Measurements from ENCODE around the gene CCT6A. TPM values are rescaled to one million over a fixed set of nuclear protein-coding genes. Genes with fewer than 3 reads are reported as not detected.

CCT6A gene
- 107 and 109 TPM in 2 replicates for total RNA-seq
- long read RNA-seq, transcript CCT6A-201 (14 exons, 2,719 nt) = major isoform, 1,496 of 1,622 reads
- long read RNA-seq, transcript CCT6A-202 (13 exons, 2,529 nt) = minor isoform, 20 of 1,622 reads
- long read RNA-seq, partial matches to known transcripts = 54 of 1,622 reads
- long read RNA-seq, other reads (novel, unspliced or antisense) = 52 of 1,622 reads

- peak; percentile 99 for DNase-seq (ENCODE audit: extremely low spot score, unreplicated experiment)
- H3K9me3 Mint-ChIP-seq (ENCODE audit: unreplicated experiment) = no peaks in the 10 kb centered on the region
- no peaks in the 10 kb centered on the region for H3K27me3 Mint-ChIP-seq (ENCODE audit: unreplicated experiment)
- H3K36me3 Mint-ChIP-seq (ENCODE audit: unreplicated experiment) = peaks cover 16% of the 10 kb centered on the region
- H3K4me1 Mint-ChIP-seq (ENCODE audit: unreplicated experiment) = peaks cover 40% of the 10 kb centered on the region
- TF ChIP-seq CTCF (IDR thresholded peaks at IDR 0.05) = no peak
- peak within 1 kb of the TSS; percentile 96 for H3K27ac Mint-ChIP-seq (ENCODE audit: unreplicated experiment)
- peak within 1 kb of the TSS; percentile 96 for H3K4me3 Mint-ChIP-seq (ENCODE audit: unreplicated experiment)
Observed at GRCh38 chr7:56051339-56052191, at the start of gene CCT6A, which contains the start of gene PSPH. Gene CCT6A, plus strand, starts transcription at chr7:56051765. Its CDS starts 84 bp downstream, at chr7:56051849. Gene PSPH, minus strand, starts transcription at chr7:56051444. Its CDS starts 30,232 bp downstream, at chr7:56021212.

- Mint-ChIP-seq H3K4me3 (ENCODE audit: unreplicated experiment) (no peak overlapping the region), H3K9me3 (ENCODE audit: unreplicated experiment) (no peaks in the 10 kb centered on the region), H3K4me1 (ENCODE audit: unreplicated experiment) (peaks cover 2% of the 10 kb centered on the region), H3K27me3 (ENCODE audit: unreplicated experiment) (no peaks in the 10 kb centered on the region), H3K36me3 (ENCODE audit: unreplicated experiment) (peaks cover 11% of the 10 kb centered on the region), H3K27ac (ENCODE audit: unreplicated experiment) (no peak overlapping the region)
- no peak for TF ChIP-seq CTCF (IDR thresholded peaks at IDR 0.05)
- DNase-seq (ENCODE audit: extremely low spot score, unreplicated experiment) = no peak
Observed at GRCh38 chr7:56003749-56004148, 47.8 kb upstream of the CCT6A start.

GRCh38 chr7:56007167-56007652 is 44.4 kb upstream of the CCT6A start:
- Mint-ChIP-seq H3K4me1 (ENCODE audit: unreplicated experiment) (no peaks in the 10 kb centered on the region), H3K9me3 (ENCODE audit: unreplicated experiment) (no peaks in the 10 kb centered on the region), H3K36me3 (ENCODE audit: unreplicated experiment) (peaks cover 13% of the 10 kb centered on the region), H3K27ac (ENCODE audit: unreplicated experiment) (no peak overlapping the region), H3K27me3 (ENCODE audit: unreplicated experiment) (no peaks in the 10 kb centered on the region), H3K4me3 (ENCODE audit: unreplicated experiment) (no peak overlapping the region)
- no peak for TF ChIP-seq CTCF (IDR thresholded peaks at IDR 0.05)
- no peak for DNase-seq (ENCODE audit: extremely low spot score, unreplicated experiment)

GRCh38 chr7:56007891-56008290 is 43.7 kb upstream of the CCT6A start:
- no peak overlapping the region for H3K4me3 Mint-ChIP-seq (ENCODE audit: unreplicated experiment)
- H3K4me1 Mint-ChIP-seq (ENCODE audit: unreplicated experiment) = no peaks in the 10 kb centered on the region
- H3K27ac Mint-ChIP-seq (ENCODE audit: unreplicated experiment) = no peak overlapping the region

More at GRCh38 chr7:56007891-56008290, 43.7 kb upstream of the CCT6A start:
- no peaks in the 10 kb centered on the region for H3K27me3 Mint-ChIP-seq (ENCODE audit: unreplicated experiment)
- peaks cover 14% of the 10 kb centered on the region for H3K36me3 Mint-ChIP-seq (ENCODE audit: unreplicated experiment)
- H3K9me3 Mint-ChIP-seq (ENCODE audit: unreplicated experiment) = no peaks in the 10 kb centered on the region
- TF ChIP-seq CTCF (IDR thresholded peaks at IDR 0.05) = no peak
- no peak for DNase-seq (ENCODE audit: extremely low spot score, unreplicated experiment)

Data from osteocyte (in vitro differentiated cells).